ENCODE data around the gene KIFAP3. TPM values are rescaled to one million over a fixed set of nuclear protein-coding genes. Genes with fewer than 3 reads are reported as not detected.

Gene KIFAP3
- total RNA-seq, 2 experiments from 2014 or later = 10.5 to 12.5 TPM

GRCh38 chr1:170027760-170028159 lies 46.7 kb downstream of the KIFAP3 start:
- Histone ChIP-seq H4K20me1 (ENCODE audit: insufficient read depth, low read length) (no peaks in the 10 kb centered on the region), H2AFZ (ENCODE audit: low read length) (no peak overlapping the region), H3K4me1 (ENCODE audit: insufficient read depth, low read length, poor library complexity, severe bottlenecking) (no peaks in the 10 kb centered on the region), H3K4me3 (ENCODE audit: low read depth, low read length, poor library complexity, severe bottlenecking) (no peak overlapping the region), H3K9me3 (ENCODE audit: low read length) (peaks cover 5% of the 10 kb centered on the region; the same call in 1 of the 2 replicates), H3K27ac (ENCODE audit: low read depth, low read length, poor library complexity, severe bottlenecking) (no peak overlapping the region), H3K79me2 (ENCODE audit: insufficient read depth, low read depth, low read length) (no peaks in the 10 kb centered on the region), H3K4me2 (ENCODE audit: low read length) (no peak overlapping the region), H3K36me3 (ENCODE audit: insufficient read depth, low read length) (no peaks in the 10 kb centered on the region), H3K9me2 (ENCODE audit: insufficient read depth, low read length) (no peaks in the 10 kb centered on the region)
- ChIA-PET POLR2A (no interaction called here), CTCF (ENCODE audit: unreplicated experiment) (no interaction called here)
- no peak for DNase-seq (ENCODE audit: low spot score)
- intact Hi-C loops (cut with micrococcal nuclease; ENCODE audit: unreplicated experiment) = no loop called here
- no peak for TF ChIP-seq EZH2phosphoT487 (IDR thresholded peaks at IDR 0.05; ENCODE audit: borderline replicate concordance, low read depth, low read length)
- TF ChIP-seq CTCF (conservative IDR thresholded peaks at IDR 0.05; ENCODE audit: low read length) = no peak
- BruUV-seq (replicated peaks) = no TSS peak

GRCh38 chr1:170020859-170021258 lies 53.6 kb downstream of the KIFAP3 start:
- POLR2A ChIA-PET = interaction anchor here (0.7 kb wide), 1 partner anchor 1751 kb away, joined by 8 read pairs; no protein-coding TSS in a partner anchor
- DNase-seq (ENCODE audit: low spot score) = no peak
- BruUV-seq (replicated peaks) = no TSS peak

More at GRCh38 chr1:170020859-170021258, 53.6 kb downstream of the KIFAP3 start:
- TF ChIP-seq CTCF (conservative IDR thresholded peaks at IDR 0.05; ENCODE audit: low read length) = no peak
- TF ChIP-seq EZH2phosphoT487 (IDR thresholded peaks at IDR 0.05; ENCODE audit: borderline replicate concordance, low read depth, low read length) = no peak
- CTCF ChIA-PET (ENCODE audit: unreplicated experiment) = no interaction called here
- Histone ChIP-seq H3K27ac (ENCODE audit: low read depth, low read length, poor library complexity, severe bottlenecking) (no peak overlapping the region), H3K4me3 (ENCODE audit: low read depth, low read length, poor library complexity, severe bottlenecking) (no peak overlapping the region), H3K36me3 (ENCODE audit: insufficient read depth, low read length) (no peaks in the 10 kb centered on the region), H3K9me3 (ENCODE audit: low read length) (no peaks in the 10 kb centered on the region), H3K4me2 (ENCODE audit: low read length) (no peak overlapping the region), H3K79me2 (ENCODE audit: insufficient read depth, low read depth, low read length) (no peaks in the 10 kb centered on the region), H2AFZ (ENCODE audit: low read length) (no peak overlapping the region), H3K9me2 (ENCODE audit: insufficient read depth, low read length) (0 out of 2 replicates have a peak, but pooled peaks cover 2% of the 10 kb centered on the region), H4K20me1 (ENCODE audit: insufficient read depth, low read length) (no peaks in the 10 kb centered on the region), H3K4me1 (ENCODE audit: insufficient read depth, low read length, poor library complexity, severe bottlenecking) (no peaks in the 10 kb centered on the region)
- intact Hi-C loops (cut with micrococcal nuclease; ENCODE audit: unreplicated experiment) = no loop called here

All from OCI-LY7 (cell line).